ENCODE results near the gene GPR39. TPM values are rescaled to one million over a fixed set of nuclear protein-coding genes. Genes with fewer than 3 reads are reported as not detected.

Gene GPR39
- total RNA-seq, 1 experiment from 2014 or later = 9.0 TPM

- ATAC-seq (no peak), DNase-seq (ENCODE audit: low read depth, low spot score) (no peak)
- in situ Hi-C loops (cut with HindIII; ENCODE audit: low pct_unique_long_range_greater_than_20kb, low sequenced_read_pairs) (no loop called here), intact Hi-C loops (cut with micrococcal nuclease; ENCODE audit: unreplicated experiment) (no loop called here)
- H3K4me1 ChIP-seq (ENCODE audit: control insufficient read depth, insufficient read depth, low read length) = no peaks in the 10 kb centered on the region
- no peaks in the 10 kb centered on the region for H3K9me3 ChIP-seq (ENCODE audit: control insufficient read depth, insufficient read depth, low read depth, low read length)
- no TSS peak for BruUV-seq (replicated peaks)
- H3K4me3 ChIP-seq (ENCODE audit: low read depth in 2 of 2, low read length in 2 of 2) = no peak overlapping the region
- ChIA-PET CTCF (no interaction called here), POLR2A (no interaction called here)
- H3K27ac ChIP-seq (ENCODE audit: low read length) = no peak overlapping the region
- no peaks in the 10 kb centered on the region for H3K27me3 ChIP-seq (ENCODE audit: control insufficient read depth, insufficient read depth, low read length)
- H3K36me3 ChIP-seq (ENCODE audit: control insufficient read depth, insufficient read depth, low read length) = no peaks in the 10 kb centered on the region
- TF ChIP-seq CTCF (IDR thresholded peaks at IDR 0.05) (no peak), POLR2AphosphoS5 (IDR thresholded peaks at IDR 0.05; ENCODE audit: low read depth, low read length) (no peak), SIN3A (IDR thresholded peaks at IDR 0.05; ENCODE audit: borderline replicate concordance, insufficient read depth, low read depth, low read length) (no peak), REST (IDR thresholded peaks at IDR 0.05; ENCODE audit: insufficient read depth in 1 of 2, low read depth in 2 of 2, low read length in 1 of 2) (no peak), TCF7L2 (IDR thresholded peaks at IDR 0.05; ENCODE audit: low read depth, low read length) (no peak)
Observed at GRCh38 chr2:132597166-132597565, 180.6 kb downstream of the GPR39 start.

- in situ Hi-C loops (cut with HindIII; ENCODE audit: low pct_unique_long_range_greater_than_20kb, low sequenced_read_pairs) = no loop called here
- ATAC-seq (no peak), DNase-seq (ENCODE audit: low read depth, low spot score) (no peak)
- no TSS peak for BruUV-seq (replicated peaks)
- intact Hi-C loops (cut with micrococcal nuclease; ENCODE audit: unreplicated experiment) = no loop called here
- Histone ChIP-seq H3K36me3 (ENCODE audit: control insufficient read depth, insufficient read depth, low read length) (no peaks in the 10 kb centered on the region), H3K4me3 (ENCODE audit: low read depth in 2 of 2, low read length in 2 of 2) (no peak overlapping the region), H3K27ac (ENCODE audit: low read length) (no peak overlapping the region), H3K9me3 (ENCODE audit: control insufficient read depth, insufficient read depth, low read depth, low read length) (no peaks in the 10 kb centered on the region), H3K27me3 (ENCODE audit: control insufficient read depth, insufficient read depth, low read length) (no peaks in the 10 kb centered on the region), H3K4me1 (ENCODE audit: control insufficient read depth, insufficient read depth, low read length) (no peaks in the 10 kb centered on the region)
- TF ChIP-seq POLR2AphosphoS5 (IDR thresholded peaks at IDR 0.05; ENCODE audit: low read depth, low read length) (no peak), TCF7L2 (IDR thresholded peaks at IDR 0.05; ENCODE audit: low read depth, low read length) (no peak), SIN3A (IDR thresholded peaks at IDR 0.05; ENCODE audit: borderline replicate concordance, insufficient read depth, low read depth, low read length) (no peak)
- ChIA-PET POLR2A (interaction anchor here (0.6 kb wide), 1 partner anchor 407 kb away, joined by 6 read pairs; no protein-coding TSS in a partner anchor), CTCF (no interaction called here)
Observed at GRCh38 chr2:132597831-132598230, 181.2 kb downstream of the GPR39 start.

- Histone ChIP-seq H3K4me3 (ENCODE audit: low read depth in 2 of 2, low read length in 2 of 2) (no peak overlapping the region), H3K4me1 (ENCODE audit: control insufficient read depth, insufficient read depth, low read length) (no peaks in the 10 kb centered on the region), H3K36me3 (ENCODE audit: control insufficient read depth, insufficient read depth, low read length) (no peaks in the 10 kb centered on the region), H3K9me3 (ENCODE audit: control insufficient read depth, insufficient read depth, low read depth, low read length) (no peaks in the 10 kb centered on the region), H3K27ac (ENCODE audit: low read length) (no peak overlapping the region), H3K27me3 (ENCODE audit: control insufficient read depth, insufficient read depth, low read length) (no peaks in the 10 kb centered on the region)
- TF ChIP-seq SIN3A (IDR thresholded peaks at IDR 0.05; ENCODE audit: borderline replicate concordance, insufficient read depth, low read depth, low read length) = no peak
- no TSS peak for BruUV-seq (replicated peaks)
- intact Hi-C loops (cut with micrococcal nuclease; ENCODE audit: unreplicated experiment) (no loop called here), in situ Hi-C loops (cut with HindIII; ENCODE audit: low pct_unique_long_range_greater_than_20kb, low sequenced_read_pairs) (no loop called here)
- ChIA-PET CTCF (no interaction called here), POLR2A (no interaction called here)
- DNase-seq (ENCODE audit: low read depth, low spot score) (no peak), ATAC-seq (no peak)
Observed at GRCh38 chr2:132598536-132598935, 181.9 kb downstream of the GPR39 start.

All from Panc1 (cell line).